NCI-H524 (cell line): ENCODE data around the gene SHF.

Experiments
- DNase-seq, 2 experiments: peaks; one replicate each; lab custom pipeline; 2025; lab: John Stamatoyannopoulos, UW

The SHF gene

DNA sequence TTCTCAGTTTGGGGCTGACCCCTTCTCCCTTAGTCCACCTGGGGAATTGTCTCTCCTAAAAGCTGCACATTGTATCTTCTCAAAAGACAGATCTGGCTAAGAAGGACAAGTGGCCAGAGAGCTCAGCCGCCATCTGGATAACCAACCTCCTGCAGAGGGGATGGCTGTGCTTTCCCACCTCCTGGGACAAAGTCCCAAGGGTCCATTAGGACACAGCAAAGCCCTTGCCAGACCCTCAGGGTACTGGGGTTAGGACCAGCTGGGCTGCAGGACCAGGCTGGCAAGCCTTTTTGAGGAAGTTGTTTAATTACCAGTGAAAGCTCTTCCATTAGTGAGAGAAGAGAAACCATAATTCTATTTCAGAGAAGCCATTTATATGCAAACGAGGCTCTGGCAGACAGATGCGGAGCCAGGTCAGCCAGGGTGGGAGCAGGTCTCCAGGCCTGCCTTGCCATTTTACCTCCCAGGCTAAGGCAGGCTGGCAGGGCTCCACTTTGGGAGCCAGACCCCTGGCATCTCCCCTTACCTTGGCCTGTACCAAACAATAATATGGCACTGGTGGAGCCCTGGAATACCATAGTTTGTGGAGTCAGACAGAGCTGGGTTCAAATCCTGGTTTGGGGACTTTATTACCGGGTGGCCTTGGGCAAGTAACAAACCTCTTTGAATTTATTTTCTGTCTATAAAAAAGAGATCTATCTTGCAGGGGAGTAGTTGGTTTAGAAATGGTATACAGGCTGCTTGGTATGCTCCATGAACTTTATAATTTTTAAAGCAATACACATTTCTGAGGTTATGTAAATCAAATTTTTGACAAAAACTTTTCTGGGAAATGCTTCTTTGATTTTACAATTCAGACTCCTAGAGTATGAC, 17.9 kb downstream of the SHF start:
- peak; percentile 91 to 96 for DNase-seq

- DNase-seq = peak in 1 of 2 experiments; percentile 76
Measured at GRCh38 chr15:45168751-45169551, 18.8 kb downstream of the SHF start.

DNA sequence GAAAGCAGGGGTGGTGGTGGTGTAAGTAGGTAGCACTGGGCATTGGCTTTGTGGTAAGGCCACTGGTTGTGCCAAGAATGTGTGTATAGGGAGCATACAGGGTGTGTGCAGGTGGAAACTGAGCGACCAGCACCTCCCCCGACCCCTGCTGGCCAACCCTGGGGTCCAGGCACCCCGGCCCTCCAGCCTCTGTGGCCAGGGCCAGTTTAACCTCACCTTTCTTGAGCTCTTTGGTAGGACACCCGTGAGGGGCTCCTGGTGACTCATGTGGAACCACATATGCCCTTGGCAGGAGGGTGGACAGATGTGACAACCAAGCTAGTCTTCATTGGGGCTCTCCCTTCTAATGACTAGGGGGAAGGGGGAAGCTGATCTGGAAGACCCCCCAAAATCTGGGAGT, 19.5 kb downstream of the SHF start:
- no peak for DNase-seq

DNA sequence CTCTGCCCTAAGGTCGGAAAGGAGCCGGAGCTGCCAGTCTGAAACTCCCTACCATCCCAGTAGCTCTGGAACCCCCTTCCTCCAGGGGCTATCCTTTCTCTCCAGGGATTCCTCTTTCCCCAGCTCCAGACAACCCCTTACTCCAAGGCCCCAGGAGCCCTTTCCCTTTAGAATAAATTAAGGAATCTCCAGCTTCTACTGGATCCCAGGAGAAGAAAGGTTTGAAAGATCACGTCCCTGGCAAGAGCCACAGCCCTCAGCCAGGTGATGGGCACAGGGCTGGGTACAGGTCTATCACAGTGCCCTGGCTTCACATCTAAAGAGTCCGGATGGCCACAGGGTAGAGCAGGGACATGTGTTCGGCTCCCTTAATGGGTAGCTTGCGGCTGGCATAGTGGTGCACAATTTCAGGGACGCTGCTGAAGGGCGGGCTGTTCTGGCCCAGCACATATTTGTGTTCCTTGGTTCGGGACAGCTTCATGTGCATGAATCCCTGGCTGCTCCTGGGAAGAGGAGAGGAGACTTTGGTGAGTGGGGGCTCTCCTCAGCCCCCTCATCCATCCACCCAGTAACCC, 20.0 kb downstream of the SHF start:
- no peak for DNase-seq

GRCh38 chr15:45166834-45167630, 20.7 kb downstream of the SHF start:
- DNase-seq = peak; percentile 81 to 91

DNA sequence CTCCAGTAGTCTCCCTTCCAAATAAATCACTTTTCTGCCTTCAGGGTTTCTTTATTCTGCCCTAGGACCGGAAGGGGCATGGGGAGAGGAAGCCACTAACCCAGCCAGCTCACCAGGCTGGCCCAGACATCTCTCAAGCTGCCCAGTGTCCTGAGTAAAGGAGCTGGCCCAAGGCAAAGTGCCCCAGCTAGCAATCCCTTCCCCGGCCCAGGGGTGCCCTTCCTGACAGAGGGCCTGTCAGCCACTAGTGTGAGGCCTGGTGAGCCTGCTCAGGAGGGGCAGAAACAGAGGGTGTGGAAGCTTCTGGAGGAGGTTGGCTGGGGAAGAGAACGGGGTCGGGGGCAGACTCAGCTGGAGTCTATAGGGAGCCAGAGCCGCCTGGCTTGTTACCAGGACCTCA, 22.2 kb downstream of the SHF start:
- DNase-seq = no peak

DNA sequence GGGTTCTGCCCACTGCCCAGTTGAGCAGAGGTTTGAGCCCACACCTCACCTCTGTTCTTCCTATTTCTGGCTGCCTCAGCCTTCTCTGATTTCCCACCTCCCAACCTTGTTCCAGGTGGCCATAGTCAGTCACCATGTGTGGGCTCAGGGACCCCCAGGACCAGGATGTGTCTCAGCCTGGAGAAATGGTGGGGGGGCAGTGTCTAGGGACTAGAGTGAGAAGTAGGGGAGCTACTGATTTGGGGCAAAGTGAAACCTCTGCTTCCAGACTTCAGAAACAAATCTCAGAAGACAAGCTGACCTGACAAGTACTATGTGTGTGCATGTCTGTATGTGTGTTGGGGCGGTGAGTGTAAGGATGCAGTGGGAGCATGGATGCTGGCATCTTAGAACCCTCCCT, 22.9 kb downstream of the SHF start:
- DNase-seq = no peak

- DNase-seq = no peak
Measured at GRCh38 chr15:45163508-45163856, 24.3 kb downstream of the SHF start.

GRCh38 chr15:45162771-45163507, 24.8 kb downstream of the SHF start:
- peak; percentile 93 to 98 for DNase-seq

DNA sequence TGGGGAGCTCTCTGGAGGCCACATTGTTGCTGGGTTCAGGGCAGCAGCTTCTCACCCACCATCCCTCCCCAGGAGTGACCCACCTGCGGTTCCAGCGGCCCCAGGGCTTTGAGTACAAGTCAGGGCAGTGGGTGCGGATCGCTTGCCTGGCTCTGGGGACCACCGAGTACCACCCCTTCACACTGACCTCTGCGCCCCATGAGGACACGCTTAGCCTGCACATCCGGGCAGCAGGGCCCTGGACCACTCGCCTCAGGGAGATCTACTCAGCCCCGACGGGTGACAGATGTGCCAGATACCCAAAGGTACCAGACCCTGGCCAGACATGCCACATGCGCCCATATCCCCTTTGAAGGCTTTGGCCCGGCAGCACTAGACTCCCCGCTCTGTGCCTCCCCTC, 26.1 kb downstream of the SHF start:
- DNase-seq = no peak

DNA sequence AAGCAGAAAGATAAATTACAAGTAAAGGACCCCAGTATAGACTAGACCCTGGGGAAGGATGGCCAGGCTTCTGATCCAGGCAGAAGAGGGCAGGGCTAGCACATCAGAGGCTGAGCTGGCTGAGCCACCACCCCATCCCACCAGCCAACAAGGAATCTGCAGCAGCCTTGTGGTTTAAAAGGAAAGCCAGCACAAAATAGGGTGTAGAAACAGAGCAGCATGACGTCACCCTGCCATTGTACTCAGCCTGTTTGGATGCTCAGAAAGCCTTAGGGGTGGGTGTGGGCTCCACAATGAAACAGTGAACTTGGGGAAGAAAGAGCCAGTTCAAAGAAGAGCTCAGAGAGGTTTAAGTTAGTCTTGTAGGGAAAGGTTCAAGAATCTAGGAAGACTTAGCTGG, 29.8 kb downstream of the SHF start:
- DNase-seq = no peak

DNA sequence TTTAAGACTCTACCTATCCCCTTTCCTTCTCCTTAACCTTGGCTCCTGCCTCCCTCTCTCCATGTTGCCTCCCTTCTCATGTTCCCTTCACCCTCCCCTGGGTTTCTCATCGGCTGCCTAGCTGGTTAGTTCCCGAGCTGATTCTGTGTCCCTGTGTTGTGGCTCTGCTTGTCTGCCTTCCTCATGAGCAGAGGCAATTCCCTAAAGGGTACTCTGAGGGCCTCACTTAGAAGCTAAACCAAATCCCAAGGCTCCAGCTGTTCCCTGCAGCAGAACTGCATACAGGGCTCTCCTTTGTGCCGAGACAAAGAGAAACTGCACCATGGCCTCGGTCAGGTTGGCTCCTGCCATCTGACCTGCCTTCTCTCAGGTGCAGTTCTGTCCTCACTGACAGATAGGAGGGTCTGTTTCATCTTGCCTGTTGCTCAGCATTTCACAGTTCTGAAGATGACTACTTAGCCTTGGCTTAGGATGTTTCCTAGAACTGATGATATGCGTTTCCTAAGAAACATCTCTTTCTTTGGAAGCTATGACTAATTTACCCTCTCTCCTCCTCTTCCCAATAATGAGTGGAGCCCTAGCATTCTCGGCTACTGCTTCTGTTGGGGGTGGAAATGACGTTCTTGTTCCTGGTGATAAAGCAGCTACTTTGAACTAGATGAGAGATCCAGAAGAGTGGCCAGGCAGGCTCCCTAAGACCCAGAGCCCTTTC, 30.9 kb downstream of the SHF start:
- peak; percentile 63 to 86 for DNase-seq

GRCh38 chr15:45155739-45156138, 32.0 kb downstream of the SHF start:
- DNase-seq = no peak

- DNase-seq = no peak
Measured at GRCh38 chr15:45151998-45152828, 35.6 kb downstream of the SHF start.

DNA sequence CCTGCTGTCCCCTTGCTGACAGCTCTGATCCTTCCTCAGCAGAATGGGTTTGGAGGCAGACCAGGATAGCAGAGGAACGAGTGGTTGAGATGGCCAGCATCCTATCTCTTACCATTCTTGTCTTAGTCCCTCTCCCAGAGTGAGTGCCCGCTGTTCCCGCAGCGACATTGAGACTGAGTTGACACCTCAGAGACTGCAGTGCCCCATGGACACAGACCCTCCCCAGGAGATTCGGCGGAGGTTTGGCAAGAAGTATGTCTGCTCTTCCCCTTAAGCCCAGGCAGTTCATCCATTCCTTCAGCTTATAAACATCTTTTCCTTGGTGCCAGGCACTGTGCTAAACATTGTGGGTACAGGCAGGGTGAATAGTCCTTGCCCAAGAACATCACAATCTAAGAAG, 36.8 kb downstream of the SHF start:
- DNase-seq = no peak

- DNase-seq = no peak
Measured at GRCh38 chr15:45150481-45150880, 37.3 kb downstream of the SHF start.

- no peak for DNase-seq
Measured at GRCh38 chr15:45149060-45149459, 38.7 kb downstream of the SHF start.

DNA sequence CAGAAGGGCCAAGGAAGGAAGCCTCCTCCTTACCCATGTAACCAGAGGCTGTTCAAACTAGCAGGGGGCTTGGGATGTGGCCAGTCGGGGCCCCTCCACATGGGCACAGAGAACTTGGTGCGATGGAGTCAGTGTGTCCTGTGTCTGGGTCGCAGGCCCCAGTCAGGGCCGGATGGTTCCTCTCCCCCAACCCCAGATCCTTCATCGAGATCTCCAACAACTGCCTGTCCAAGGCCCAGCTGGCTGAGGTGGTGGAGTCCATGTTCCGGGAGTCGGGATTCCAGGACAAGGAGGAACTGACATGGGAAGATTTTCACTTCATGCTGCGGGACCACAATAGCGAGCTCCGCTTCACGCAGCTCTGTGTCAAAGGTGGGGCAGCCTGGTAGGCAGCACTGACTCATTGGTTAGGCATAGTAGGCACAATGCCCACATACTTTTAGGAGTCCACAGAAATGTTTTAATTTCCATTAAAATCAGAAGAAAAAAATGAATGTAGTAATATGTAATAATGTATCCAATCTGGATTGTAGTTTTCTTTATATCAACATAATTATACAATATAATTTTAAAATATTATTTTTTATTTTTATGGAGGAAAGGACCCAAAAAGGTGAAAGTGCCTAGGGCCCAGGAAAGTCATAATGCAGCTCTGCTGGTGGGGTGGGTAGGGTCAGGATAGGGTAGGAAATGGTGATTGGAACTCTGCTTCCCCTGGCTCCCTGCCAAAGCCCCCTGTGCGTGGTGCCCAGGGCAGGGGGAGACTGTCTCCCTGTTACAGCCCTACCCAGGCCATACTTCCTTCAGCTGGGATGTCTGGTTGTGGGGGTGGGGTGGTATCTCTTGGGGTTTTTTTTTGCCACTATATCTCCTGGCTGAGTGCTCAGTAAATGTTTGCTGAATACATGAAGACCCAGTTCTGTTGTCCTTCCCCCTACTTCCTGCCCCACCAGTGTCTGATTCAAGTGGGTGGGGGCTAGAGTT, 39.4 kb downstream of the SHF start:
- no peak for DNase-seq

GRCh38 chr15:45147606-45148005, 40.2 kb downstream of the SHF start:
- no peak for DNase-seq
